CD4-positive, CD25-positive, alpha-beta regulatory T cell (primary cell): ENCODE results near the gene ULK1. TPM values are rescaled to one million over a fixed set of nuclear protein-coding genes. Genes with fewer than 3 reads are reported as not detected.
"Not testable (repeated sequence)": the region's sequence is repeated elsewhere in the genome, so short reads cannot be mapped to it uniquely, and the experiment has no call there.

Experiments used
- ATAC-seq, 2 donors: fragments of 150-1000 bp; cut with Tn5 transposase; one replicate each; pipeline ENCODE4 v1.10.0; 2021; ENCODE audit warnings: low read depth in 2 of 2, moderate number of reproducible peaks in 2 of 2, moderate library complexity in 1 of 2
- DNase-seq, 3 donors: peaks; one replicate each; pipeline versions ENCODE4 v3.0.0 to v3.0.0-alpha.2; 2012 to 2022; ENCODE audit warnings: mixed read lengths in 1 of 3
- H3K27ac ChIP-seq: one replicate; pipeline ENCODE4 v1.7.0; 2013; ENCODE audit warnings: mild to moderate bottlenecking, low read length; ENCODE audit not compliant: insufficient read depth, poor library complexity, severe bottlenecking
- H3K27me3 ChIP-seq: one replicate; pipeline ENCODE4 v1.7.0; 2013; ENCODE audit warnings: low read length; ENCODE audit not compliant: control insufficient read depth, insufficient read depth
- H3K36me3 ChIP-seq: one replicate; pipeline ENCODE4 v1.7.0; 2013; ENCODE audit warnings: mild to moderate bottlenecking, low read length, moderate library complexity; ENCODE audit not compliant: control insufficient read depth, insufficient read depth
- H3K4me1 ChIP-seq: 2 replicates; pipeline ENCODE4 v1.7.0; 2013; ENCODE audit warnings: mild to moderate bottlenecking, low read length; ENCODE audit not compliant: insufficient read depth, control insufficient read depth, poor library complexity, severe bottlenecking
- H3K4me3 ChIP-seq: one replicate; pipeline ENCODE4 v1.7.0; 2013; ENCODE audit warnings: low read depth, mild to moderate bottlenecking, low read length, moderate library complexity
- H3K9me3 ChIP-seq, 2 experiments: 1 replicate in 1 of 2; 2 replicates in 1 of 2; pipeline ENCODE4 v1.7.0; 2013; ENCODE audit warnings: low read length in 2 of 2, mild to moderate bottlenecking in 1 of 2, moderate library complexity in 1 of 2; ENCODE audit not compliant: control insufficient read depth in 2 of 2
- H3K27ac Mint-ChIP-seq, 3 donors: one replicate each; pipeline ENCODE4 v1.8.0; 2020 to 2022; ENCODE audit warnings: mild to moderate bottlenecking in 3 of 3, mixed read lengths in 3 of 3, moderate library complexity in 2 of 3
- H3K27me3 Mint-ChIP-seq: one replicate; pipeline ENCODE4 v1.8.0; 2022; ENCODE audit warnings: mild to moderate bottlenecking, mixed read lengths
- H3K36me3 Mint-ChIP-seq: one replicate; pipeline ENCODE4 v1.8.0; 2020; ENCODE audit warnings: mixed read lengths
- H3K4me1 Mint-ChIP-seq, 4 donors: one replicate each; pipeline ENCODE4 v1.8.0; 2020 to 2022; ENCODE audit warnings: mixed read lengths in 4 of 4, mild to moderate bottlenecking in 1 of 4
- H3K4me3 Mint-ChIP-seq, 4 donors: one replicate each; pipeline ENCODE4 v1.8.0; 2020 to 2022; ENCODE audit warnings: mild to moderate bottlenecking in 4 of 4, mixed read lengths in 4 of 4, moderate library complexity in 3 of 4
- H3K9me3 Mint-ChIP-seq, 7 donors: one replicate each; pipeline ENCODE4 v1.8.0; 2020 to 2022; ENCODE audit warnings: mixed read lengths in 7 of 7, mild to moderate bottlenecking in 3 of 7, moderate library complexity in 2 of 7
- polyA plus RNA-seq, 4 donors: library from polyadenylated mRNA; unstranded; fragments of 300-500 nt; fragmentation: Illumina TruSeq; gene quantifications; one replicate each; pipeline ENCODE4 v1.2.3, GENCODE V29; 2021
- total RNA-seq: library from RNA; stranded (reverse); gene quantifications from one replicate; pipeline ENCODE4 v1.2.3, GENCODE V29; 2022

The ULK1 gene
- total and polyA plus RNA-seq, 5 donors from 2014 or later: 0.20 to 90.0 (median 0.46) TPM

DNA sequence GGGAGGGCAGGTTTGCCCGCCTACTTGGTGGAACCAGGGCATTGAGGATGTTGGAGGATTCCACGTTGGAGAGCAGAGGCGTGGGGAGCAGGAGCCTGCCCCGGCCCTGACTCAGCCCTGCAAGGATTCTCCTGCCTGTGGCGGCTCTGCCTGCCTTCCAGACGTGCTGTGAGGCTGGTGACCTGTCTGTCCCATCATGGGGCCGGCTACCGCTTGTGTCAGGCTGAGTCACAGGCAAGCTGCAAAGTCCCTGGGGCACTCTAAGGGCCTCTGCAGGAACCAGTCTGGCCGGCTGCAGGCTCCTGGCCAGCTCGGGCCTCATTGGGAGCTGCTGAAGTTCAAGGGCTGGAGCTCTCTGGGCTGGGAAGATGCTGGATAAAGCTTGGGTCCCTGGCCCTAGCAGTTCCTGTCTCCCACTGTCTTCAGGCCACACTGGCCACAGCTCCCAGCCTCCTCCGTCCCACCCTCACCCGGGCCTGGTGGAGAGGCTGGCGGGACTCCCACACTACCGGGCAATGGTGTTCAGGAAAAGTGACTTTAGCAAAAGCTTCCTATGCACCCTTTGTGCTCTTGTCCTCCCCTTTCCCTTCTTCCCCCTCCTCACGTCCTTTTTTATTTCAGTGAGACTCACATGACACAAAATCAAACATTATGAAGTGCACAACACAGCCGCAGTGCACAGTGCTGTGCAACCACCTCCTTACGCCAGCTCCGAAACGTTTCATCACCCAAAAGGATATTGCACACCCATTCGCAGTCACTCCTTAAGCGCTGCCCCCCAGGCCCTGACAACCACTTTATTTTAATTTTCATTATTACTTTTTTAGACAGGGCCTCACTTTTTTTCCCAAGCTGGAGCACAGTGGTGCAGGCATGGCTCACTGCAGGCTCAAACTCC lies 22.0 kb upstream of the ULK1 start:
- H3K9me3 Mint-ChIP-seq: peaks cover 0 to 10% (median 0%) of the 10 kb centered on the region in 7 donors
- H3K4me1 Mint-ChIP-seq: no peaks in the 10 kb centered on the region
- no peak overlapping the region for H3K4me3 Mint-ChIP-seq
- Histone ChIP-seq H3K4me3 (no peak overlapping the region), H3K27ac (no peak overlapping the region), H3K36me3 (no peaks in the 10 kb centered on the region), H3K4me1 (no peaks in the 10 kb centered on the region), H3K27me3 (no peaks in the 10 kb centered on the region), H3K9me3 (no peaks in the 10 kb centered on the region)
- H3K36me3 Mint-ChIP-seq: no peaks in the 10 kb centered on the region
- H3K27me3 Mint-ChIP-seq: peaks cover 4% of the 10 kb centered on the region
- peak overlapping the region in 1 of 3 donors; percentile 20 for H3K27ac Mint-ChIP-seq
- DNase-seq (no peak), ATAC-seq (no peak)

DNA sequence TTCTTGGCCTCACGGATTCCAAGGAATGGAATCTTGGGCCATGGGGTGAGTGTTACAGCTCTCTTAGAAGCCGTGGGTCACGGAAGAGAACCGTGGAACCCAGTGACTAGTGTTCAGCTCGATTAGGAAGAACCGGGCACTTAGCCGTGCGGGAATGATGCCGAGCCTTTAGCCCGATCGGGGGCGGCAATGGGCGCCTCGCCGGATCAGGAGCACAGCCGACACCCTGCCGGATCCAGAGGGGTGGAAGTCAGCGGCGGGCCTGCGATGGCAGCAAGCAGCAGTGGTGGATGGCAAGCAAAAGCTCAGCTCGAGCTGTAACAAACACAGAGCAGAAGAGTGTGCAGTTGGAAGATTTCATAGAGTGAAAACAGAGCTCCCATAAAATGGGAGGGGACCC lies 21.1 kb upstream of the ULK1 start:
- Mint-ChIP-seq H3K4me3 (peak overlapping the region in 1 of 4 donors; percentile 65), H3K27me3 (peaks cover 4% of the 10 kb centered on the region), H3K27ac (no peak overlapping the region), H3K36me3 (no peaks in the 10 kb centered on the region), H3K4me1 (no peaks in the 10 kb centered on the region), H3K9me3 (peaks cover 0 to 10% (median 0%) of the 10 kb centered on the region in 7 donors)
- DNase-seq (no peak), ATAC-seq (no peak)
- Histone ChIP-seq H3K4me3 (no peak overlapping the region), H3K4me1 (no peaks in the 10 kb centered on the region), H3K27ac (no peak overlapping the region), H3K36me3 (no peaks in the 10 kb centered on the region), H3K9me3 (no peaks in the 10 kb centered on the region), H3K27me3 (no peaks in the 10 kb centered on the region)

DNA sequence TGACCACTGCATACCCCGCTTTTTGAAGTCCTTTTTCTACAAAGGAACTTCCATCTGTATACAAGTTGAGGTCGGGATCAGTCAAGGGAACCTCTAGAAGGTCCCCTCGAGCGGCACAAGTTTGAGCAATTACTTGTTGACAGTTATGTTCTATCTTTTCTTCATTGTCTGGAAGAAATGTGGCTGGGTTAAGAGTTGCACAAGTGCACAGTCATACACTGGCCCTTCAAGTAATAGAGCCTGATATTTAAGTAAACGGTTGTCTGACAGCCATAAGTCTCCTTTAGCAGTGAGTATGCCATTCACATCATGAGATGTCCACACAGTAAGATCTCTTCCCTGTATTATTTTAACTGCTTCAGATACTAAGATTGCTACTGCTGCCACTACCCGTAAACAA lies 19.4 kb upstream of the ULK1 start:
- H3K9me3 ChIP-seq, DNase-seq, H3K4me1 ChIP-seq, ATAC-seq, H3K36me3 Mint-ChIP-seq, H3K36me3 ChIP-seq, H3K4me1 Mint-ChIP-seq, H3K27ac ChIP-seq, H3K27ac Mint-ChIP-seq, H3K27me3 ChIP-seq, H3K4me3 ChIP-seq: not testable (repeated sequence)
- Mint-ChIP-seq H3K4me3 (peak overlapping the region in 1 of 4 donors; percentile 16), H3K27me3 (peaks cover 12% of the 10 kb centered on the region), H3K9me3 (peaks cover 0 to 10% (median 0%) of the 10 kb centered on the region in 7 donors)

DNA sequence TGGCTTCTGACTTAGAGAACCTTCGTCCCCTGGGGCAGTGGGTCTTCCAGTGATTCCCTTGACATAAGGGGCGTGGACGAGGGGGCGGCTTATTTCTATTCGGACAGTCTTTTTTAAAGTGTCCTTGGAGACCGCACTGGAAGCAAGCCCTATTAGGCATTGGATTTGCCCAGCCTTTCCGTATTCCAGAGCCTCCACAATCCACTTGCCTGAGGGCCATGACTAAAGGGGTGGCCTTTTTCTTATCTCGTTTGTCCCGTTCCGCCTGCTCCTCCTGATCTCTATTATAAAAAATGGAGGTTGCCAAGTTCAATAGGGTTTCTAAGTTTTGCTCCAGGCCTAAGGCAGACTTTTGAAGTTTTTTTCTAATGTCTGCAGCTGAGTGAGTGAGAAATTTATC lies 17.2 kb upstream of the ULK1 start:
- H3K4me3 ChIP-seq, H3K9me3 ChIP-seq, H3K27ac Mint-ChIP-seq, H3K36me3 ChIP-seq, H3K4me3 Mint-ChIP-seq, DNase-seq, H3K4me1 ChIP-seq, H3K36me3 Mint-ChIP-seq, ATAC-seq, H3K4me1 Mint-ChIP-seq, H3K27me3 ChIP-seq, H3K27ac ChIP-seq: not testable (repeated sequence)
- peaks cover 0 to 10% (median 0%) of the 10 kb centered on the region in 7 donors for H3K9me3 Mint-ChIP-seq
- peaks cover 12% of the 10 kb centered on the region for H3K27me3 Mint-ChIP-seq

DNA sequence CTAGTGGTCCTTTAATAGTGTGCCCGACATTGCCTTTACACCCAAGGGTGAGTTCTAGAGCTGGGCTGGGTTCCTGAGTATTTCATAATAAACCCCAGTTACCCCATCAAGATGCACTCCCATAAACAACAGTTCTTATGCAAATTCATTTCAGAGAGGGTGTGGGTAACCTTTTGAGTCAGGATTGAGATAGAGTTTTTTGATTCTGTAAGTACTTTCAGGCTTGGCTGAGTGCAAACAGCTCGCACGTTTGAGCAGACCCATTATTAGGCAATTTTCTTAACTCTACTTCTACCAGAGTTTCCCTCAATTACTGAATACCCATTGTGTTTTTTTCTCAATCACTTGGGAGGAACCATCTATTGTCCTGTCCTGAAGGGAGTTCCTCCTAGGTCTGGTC lies 16.0 kb upstream of the ULK1 start:
- not testable (repeated sequence) for H3K27ac Mint-ChIP-seq, H3K27ac ChIP-seq, H3K4me1 ChIP-seq, H3K36me3 Mint-ChIP-seq, H3K4me3 ChIP-seq, H3K4me3 Mint-ChIP-seq, H3K9me3 ChIP-seq, H3K9me3 Mint-ChIP-seq, H3K27me3 ChIP-seq, H3K4me1 Mint-ChIP-seq, DNase-seq, H3K36me3 ChIP-seq, ATAC-seq
- peaks cover 12% of the 10 kb centered on the region for H3K27me3 Mint-ChIP-seq

DNA sequence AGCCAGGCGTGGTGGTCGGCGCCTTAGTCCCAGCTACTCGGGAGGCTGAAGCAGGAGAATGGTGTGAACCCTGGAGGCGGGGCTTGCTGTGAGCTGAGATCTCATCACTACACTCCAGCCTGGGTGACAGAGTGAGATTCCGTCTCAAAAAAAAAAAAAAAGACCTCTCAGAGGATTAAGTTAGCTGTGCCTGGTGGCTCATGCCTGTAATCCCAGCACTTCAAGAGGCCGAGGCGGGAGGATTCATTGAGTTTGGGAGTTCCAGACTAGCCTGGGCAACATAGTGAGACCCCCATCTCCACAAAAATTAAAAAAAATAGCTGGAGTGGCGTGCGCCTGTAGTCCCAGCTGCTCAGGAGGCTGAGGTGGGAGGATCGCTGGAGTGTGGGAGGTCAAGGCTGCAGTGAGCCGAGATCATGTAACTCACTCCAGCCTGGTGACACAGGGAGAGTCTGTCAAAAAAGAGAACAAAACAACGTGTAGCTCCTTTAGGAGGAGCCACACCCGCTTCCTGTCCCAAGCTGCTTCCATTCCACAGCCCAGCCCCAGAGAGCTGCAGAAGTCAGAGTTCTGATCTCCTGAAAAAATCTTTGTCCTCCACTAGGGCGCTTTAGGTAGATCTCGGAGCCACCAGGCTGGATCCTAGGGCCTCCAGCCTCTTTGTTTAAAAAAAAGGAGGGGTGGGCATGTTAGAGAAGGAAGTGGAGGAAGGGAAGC lies 11.5 kb upstream of the ULK1 start:
- Histone ChIP-seq H3K4me3 (no peak overlapping the region), H3K27ac (no peak overlapping the region), H3K9me3 (peaks cover 0 to 2% of the 10 kb centered on the region in 2 experiments), H3K4me1 (no peaks in the 10 kb centered on the region), H3K27me3 (no peaks in the 10 kb centered on the region), H3K36me3 (no peaks in the 10 kb centered on the region)
- H3K36me3 Mint-ChIP-seq: no peaks in the 10 kb centered on the region
- H3K4me3 Mint-ChIP-seq: no peak overlapping the region
- peaks cover 9% of the 10 kb centered on the region for H3K27me3 Mint-ChIP-seq
- DNase-seq: peak in 1 of 3 donors; percentile 44
- ATAC-seq: no peak
- peaks cover 0 to 7% (median 0%) of the 10 kb centered on the region in 7 donors for H3K9me3 Mint-ChIP-seq
- H3K27ac Mint-ChIP-seq: no peak overlapping the region
- peaks cover 0 to 7% (median 0%) of the 10 kb centered on the region in 4 donors for H3K4me1 Mint-ChIP-seq

DNA sequence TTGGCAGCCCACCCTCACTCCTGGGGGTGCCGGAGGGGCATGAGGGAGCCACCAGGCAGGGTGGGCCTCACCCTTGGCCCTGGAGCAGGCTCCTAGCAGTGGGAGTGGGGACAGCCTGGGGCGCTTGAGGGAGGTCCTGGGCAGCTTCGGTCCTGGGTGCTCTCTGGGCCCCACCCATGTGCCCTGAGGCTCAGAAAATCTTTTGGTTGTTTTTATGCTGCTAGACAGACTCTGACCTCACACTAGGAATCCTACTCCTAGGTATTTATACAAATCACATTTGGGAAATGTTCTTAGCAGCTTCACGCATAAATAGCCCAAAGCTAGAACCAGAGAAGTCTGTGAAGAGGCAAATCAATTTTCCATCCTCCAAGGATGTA lies 10.9 kb upstream of the ULK1 start:
- H3K9me3 ChIP-seq: peaks cover 0 to 2% of the 10 kb centered on the region in 2 experiments
- Mint-ChIP-seq H3K9me3 (peaks cover 0 to 7% (median 0%) of the 10 kb centered on the region in 7 donors), H3K27me3 (peaks cover 9% of the 10 kb centered on the region), H3K4me3 (no peak overlapping the region), H3K36me3 (no peaks in the 10 kb centered on the region), H3K27ac (no peak overlapping the region), H3K4me1 (peaks cover 0 to 7% (median 0%) of the 10 kb centered on the region in 4 donors)
- H3K4me1 ChIP-seq: no peaks in the 10 kb centered on the region
- H3K27ac ChIP-seq: no peak overlapping the region
- DNase-seq: no peak
- H3K27me3 ChIP-seq: no peaks in the 10 kb centered on the region
- no peak overlapping the region for H3K4me3 ChIP-seq
- H3K36me3 ChIP-seq: no peaks in the 10 kb centered on the region
- no peak for ATAC-seq
